HEK293 (cell line): ENCODE measurements around the gene ATF6.

Source experiments
- CTCF ChIP-seq: fragments of 450-650 bp; formaldehyde crosslinking; IDR thresholded peaks from 2 replicates; pipeline ENCODE4 v1.5.1; 2016; ENCODE audit warnings: missing biosample characterization, missing genetic modification characterization
- ZNF121 ChIP-seq: fragments of 450-650 bp; formaldehyde crosslinking; IDR thresholded peaks from 2 replicates; pipeline ENCODE4 v1.5.1; 2016; ENCODE audit warnings: missing biosample characterization, missing genetic modification characterization

- no peak for TF ChIP-seq ZNF121
- no peak for TF ChIP-seq CTCF
These were observed 13.3 kb downstream of the ATF6 start for GRCh38 chr1:161779393-161779792.
